HCT116 (cell line): ENCODE results near the gene ASIC1. TPM values are rescaled to one million over a fixed set of nuclear protein-coding genes. Genes with fewer than 3 reads are reported as not detected.

Experiments
- ATAC-seq: fragments of 200-7000 bp; cut with Tn5 transposase; 2 replicates; pipeline ENCODE4 v1.9.1; 2020; ENCODE audit warnings: mild to moderate bottlenecking, moderate library complexity
- BruUV-seq: library from RNA; stranded (reverse); fragments of 400-500 nt; replicated peaks from 2 replicates; lab custom pipeline; 2021; lab: Mats Ljungman, UMichigan
- CTCF ChIA-PET: fragments of 300-600 bp; sonication (Branson Sonifier 250); formaldehyde crosslinking; loops from one replicate; lab custom pipeline; 2021; ENCODE audit warnings: antibody characterized with exemption; lab: Charles Lee
- POLR2A ChIA-PET: fragments of 300-600, 350-600 bp; sonication (Branson Sonifier 250); formaldehyde crosslinking; loops from one replicate; lab custom pipeline; 2021; ENCODE audit warnings: antibody characterized with exemption; lab: Charles Lee
- RAD21 ChIA-PET, 2 experiments: fragments of 300-600 bp; sonication (Branson Sonifier 250); formaldehyde crosslinking; loops; one replicate each; lab custom pipeline; 2023; ENCODE audit warnings: low total read pairs in 2 of 2; ENCODE audit not compliant: uncharacterized antibody in 2 of 2, unreplicated experiment in 2 of 2, low non-redundant PET in 1 of 2; lab: Charles Lee
- DNase-seq: peaks from one replicate; pipeline ENCODE4 v3.0.0-alpha.2; 2010; ENCODE audit warnings: low read depth, low spot score
- H2AFZ ChIP-seq: fragments of 200-600 bp; shearing (Covaris generic), sonication (generic); 2 replicates; pipeline ENCODE4 v1.6.1; 2017; ENCODE audit warnings: low read depth, mixed run types, mixed read lengths, antibody characterized with exemption, low read length; ENCODE audit not compliant: poor library complexity, severe bottlenecking
- H3K27ac ChIP-seq: 2 replicates; pipeline ENCODE4 v1.5.1; 2012; ENCODE audit warnings: low read depth, low read length
- H3K27me3 ChIP-seq: fragments of 200-600 bp; sonication (generic); 2 replicates; pipeline ENCODE4 v1.6.1; 2016; ENCODE audit warnings: mixed run types, low read length, mixed read lengths; ENCODE audit not compliant: insufficient read depth
- H3K36me3 ChIP-seq, 2 experiments: fragments of 200-500 bp in 1 of 2; fragments of 200-600 bp in 1 of 2; sonication (Bioruptor generic) in 1 of 2; sonication (generic) in 1 of 2; 2 replicates each; pipeline versions ENCODE4 v1.5.1 to v1.6.1; 2014 to 2016; ENCODE audit warnings: low read length in 2 of 2, inconsistent platforms in 1 of 2, mixed read lengths in 1 of 2, mixed run types in 1 of 2; ENCODE audit not compliant: insufficient read depth in 2 of 2, control insufficient read depth in 1 of 2
- H3K4me1 ChIP-seq, 2 experiments: fragments of 200-600 bp in 1 of 2; sonication (generic) in 1 of 2; 2 replicates each; pipeline versions ENCODE4 v1.5.1 to v1.6.1; 2012 to 2017; ENCODE audit warnings: low read length in 2 of 2, inconsistent platforms in 1 of 2, mild to moderate bottlenecking in 1 of 2, mixed read lengths in 1 of 2, mixed run types in 1 of 2, moderate library complexity in 1 of 2; ENCODE audit not compliant: insufficient read depth in 2 of 2, control insufficient read depth in 1 of 2
- H3K4me2 ChIP-seq: fragments of 200-600 bp; sonication (generic); 2 replicates; pipeline ENCODE4 v1.6.1; 2017; ENCODE audit warnings: mixed run types, low read length, mixed read lengths
- H3K4me3 ChIP-seq, 2 experiments: fragments of 200-600 bp in 1 of 2; sonication (generic) in 1 of 2; replicated peaks in 1 of 2; 2 replicates each; pipeline ENCODE4 v1.5.1; 2011 to 2016; ENCODE audit warnings: low read length in 2 of 2, control low read depth in 1 of 2, low read depth in 1 of 2, mild to moderate bottlenecking in 1 of 2, mixed read lengths in 1 of 2, mixed run types in 1 of 2
- H3K79me2 ChIP-seq: fragments of 200-600 bp; sonication (generic); 2 replicates; pipeline ENCODE4 v1.6.1; 2017; ENCODE audit warnings: mild to moderate bottlenecking, mixed run types, low read length, moderate library complexity, mixed read lengths; ENCODE audit not compliant: insufficient read depth
- H3K9ac ChIP-seq: fragments of 200-600 bp; sonication (generic); 2 replicates; pipeline ENCODE4 v1.6.1; 2016; ENCODE audit warnings: low read length, mixed read lengths
- H3K9me2 ChIP-seq: fragments of 200-600 bp; sonication (generic), shearing (Covaris generic); 2 replicates; pipeline ENCODE4 v1.6.1; 2017; ENCODE audit warnings: mixed run types, mild to moderate bottlenecking, moderate library complexity; ENCODE audit not compliant: insufficient read depth
- H3K9me3 ChIP-seq, 2 experiments: fragments of 200-500 bp in 1 of 2; fragments of 200-600 bp in 1 of 2; sonication (Bioruptor generic) in 1 of 2; sonication (generic) in 1 of 2; 2 replicates each; pipeline ENCODE4 v1.6.1; 2014 to 2017; ENCODE audit warnings: low read length in 2 of 2, mixed read lengths in 2 of 2, inconsistent platforms in 1 of 2, low read depth in 1 of 2, mild to moderate bottlenecking in 1 of 2, mixed run types in 1 of 2, moderate library complexity in 1 of 2; ENCODE audit not compliant: control insufficient read depth in 1 of 2, insufficient read depth in 1 of 2
- H4K20me1 ChIP-seq: fragments of 200-600 bp; sonication (generic), shearing (Covaris generic); 2 replicates; pipeline ENCODE4 v1.6.1; 2017; ENCODE audit warnings: mixed run types, mild to moderate bottlenecking, moderate library complexity; ENCODE audit not compliant: insufficient read depth
- ATF3 ChIP-seq: IDR thresholded peaks from 2 replicates; pipeline ENCODE4 v1.6.1; 2012
- CBX3 ChIP-seq: IDR thresholded peaks from 2 replicates; pipeline ENCODE4 v1.6.1; 2012; ENCODE audit warnings: low read depth
- CEBPB ChIP-seq: IDR thresholded peaks from 2 replicates; pipeline ENCODE4 v1.6.1; 2012; ENCODE audit warnings: low read depth
- ELF1 ChIP-seq: IDR thresholded peaks from 2 replicates; pipeline ENCODE4 v1.6.1; 2012; ENCODE audit warnings: low read depth, borderline replicate concordance
- EZH2phosphoT487 ChIP-seq: fragments of 200-600 bp; IDR thresholded peaks from 2 replicates; pipeline ENCODE4 v1.6.1; 2018; ENCODE audit warnings: antibody characterized with exemption, borderline replicate concordance
- FOSL1 ChIP-seq: IDR thresholded peaks from 2 replicates; pipeline ENCODE4 v1.6.1; 2012; ENCODE audit warnings: low read depth
- JUND ChIP-seq: IDR thresholded peaks from 2 replicates; pipeline ENCODE4 v1.6.1; 2012
- POLR2AphosphoS5 ChIP-seq: IDR thresholded peaks from 2 replicates; pipeline ENCODE4 v1.6.1; 2011; ENCODE audit warnings: mild to moderate bottlenecking, low read depth, low read length, moderate library complexity
- RAD21 ChIP-seq: IDR thresholded peaks from 2 replicates; pipeline ENCODE4 v1.6.1; 2012; ENCODE audit warnings: low read depth, mild to moderate bottlenecking
- REST ChIP-seq: IDR thresholded peaks from 2 replicates; pipeline ENCODE4 v1.6.1; 2012; ENCODE audit warnings: low read depth
- SIN3A ChIP-seq: IDR thresholded peaks from 2 replicates; pipeline ENCODE4 v1.6.1; 2012; ENCODE audit warnings: low read depth
- SP1 ChIP-seq: IDR thresholded peaks from 2 replicates; pipeline ENCODE4 v1.6.1; 2012; ENCODE audit warnings: low read depth
- SRF ChIP-seq: IDR thresholded peaks from 2 replicates; pipeline ENCODE4 v1.6.1; 2012; ENCODE audit warnings: low read depth
- TCF7L2 ChIP-seq: IDR thresholded peaks from 2 replicates; pipeline ENCODE4 v1.7.0; 2011; ENCODE audit warnings: borderline replicate concordance, inconsistent platforms; ENCODE audit not compliant: insufficient read depth, insufficient read length; ENCODE audit errors: extremely low read depth
- YY1 ChIP-seq: IDR thresholded peaks from 2 replicates; pipeline ENCODE4 v1.6.1; 2011; ENCODE audit warnings: low read length, low read depth, moderate library complexity, mild to moderate bottlenecking; ENCODE audit not compliant: insufficient replicate concordance; ENCODE audit errors: extremely low read depth
- ZFX ChIP-seq: fragments of 450-650 bp; IDR thresholded peaks from 2 replicates; pipeline ENCODE4 v1.6.1; 2017
- intact Hi-C: fragments of 100-400 bp; cut with micrococcal nuclease; formaldehyde crosslinking; loops from 2 replicates; pipeline ENCODE4 v1.10.0; 2022
- total RNA-seq: library from RNA; stranded (reverse); gene quantifications from one replicate; pipeline ENCODE4 v1.2.1, GENCODE V29; 2021; ENCODE audit not compliant: unreplicated experiment

ASIC1 gene
- total RNA-seq, 1 experiment from 2014 or later: 28.9 TPM

DNA sequence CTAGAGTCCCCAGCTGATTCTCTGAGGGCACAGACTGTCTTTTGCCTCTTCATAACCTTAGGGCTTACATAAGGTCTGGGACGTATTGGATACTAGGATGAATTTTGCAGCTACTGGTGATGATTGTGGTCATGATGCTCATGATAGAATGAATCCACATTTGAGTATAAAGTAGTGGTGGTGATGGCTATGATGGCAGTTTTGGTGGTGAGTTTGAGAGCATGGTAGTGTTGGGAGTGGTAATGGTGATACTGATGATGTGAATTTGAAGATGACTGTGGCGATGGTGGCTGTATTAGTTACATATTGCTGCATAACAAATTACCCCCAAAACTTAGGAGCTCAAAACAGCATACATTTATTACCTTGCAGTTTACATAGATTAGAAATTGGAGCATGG lies 14.1 kb upstream of the ASIC1 start:
- H3K4me2 ChIP-seq: no peak overlapping the region
- CTCF ChIA-PET: no interaction called here
- H2AFZ ChIP-seq: no peak overlapping the region
- H3K36me3 ChIP-seq: no peaks in the 10 kb centered on the region
- no peaks in the 10 kb centered on the region for H4K20me1 ChIP-seq
- no peaks in the 10 kb centered on the region for H3K79me2 ChIP-seq
- intact Hi-C loops: no loop called here
- DNase-seq (no peak), ATAC-seq (no peak)
- no TSS peak for BruUV-seq
- peaks cover 0 to 9% of the 10 kb centered on the region in 2 experiments; a peak in 2 of 4 replicates for H3K4me1 ChIP-seq
- no peak overlapping the region for H3K4me3 ChIP-seq
- no peak for TF ChIP-seq ZFX
- no peak for TF ChIP-seq CEBPB
- no peak for TF ChIP-seq CBX3
- TF ChIP-seq RAD21: no peak
- TF ChIP-seq POLR2AphosphoS5: no peak
- no peak for TF ChIP-seq EZH2phosphoT487
- TF ChIP-seq REST: no peak
- no peak for TF ChIP-seq FOSL1
- TF ChIP-seq ATF3: no peak
- no peak for TF ChIP-seq SRF
- no peak for TF ChIP-seq JUND
- TF ChIP-seq ELF1: no peak
- TF ChIP-seq SIN3A: no peak
- TF ChIP-seq TCF7L2: no peak
- no peak for TF ChIP-seq YY1
- TF ChIP-seq SP1: no peak
- H3K27me3 ChIP-seq: no peaks in the 10 kb centered on the region
- POLR2A ChIA-PET: no interaction called here
- no peaks in the 10 kb centered on the region for H3K9me2 ChIP-seq
- no peaks in the 10 kb centered on the region for H3K9me3 ChIP-seq
- no peak overlapping the region for H3K27ac ChIP-seq
- no peak overlapping the region for H3K9ac ChIP-seq
- RAD21 ChIA-PET: no interaction called here
